ENCODE data around the gene FLYWCH1.

Gene FLYWCH1

DNA sequence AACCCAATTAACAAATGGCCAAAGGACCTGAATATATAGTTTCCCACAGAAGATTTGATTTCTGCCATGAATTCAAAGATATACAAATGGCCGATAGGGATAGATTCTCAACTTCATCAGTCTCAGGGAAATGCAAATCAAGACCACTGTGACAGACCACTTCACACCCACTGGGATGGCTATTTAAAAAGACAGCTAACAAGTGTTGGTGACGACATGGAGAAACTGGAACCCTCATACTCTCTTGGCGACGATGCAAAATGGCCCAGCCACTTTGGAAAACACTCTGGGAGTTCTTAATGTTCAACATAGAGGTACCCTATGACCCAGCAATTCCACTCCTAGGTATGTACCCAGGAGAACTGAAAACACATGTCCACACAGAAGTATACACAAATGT, 34.9 kb downstream of the FLYWCH1 start:
- no peak overlapping the region for H3K4me3 Mint-ChIP-seq
- no peak overlapping the region for H3K27ac Mint-ChIP-seq
- no peaks in the 10 kb centered on the region for H3K9me3 Mint-ChIP-seq
- H3K27me3 Mint-ChIP-seq (ENCODE audit: low read depth): no peaks in the 10 kb centered on the region
- peaks cover 2% of the 10 kb centered on the region for H3K4me1 Mint-ChIP-seq (ENCODE audit: low read depth)
- H3K36me3 Mint-ChIP-seq (ENCODE audit: low read depth): peaks cover 14% of the 10 kb centered on the region

DNA sequence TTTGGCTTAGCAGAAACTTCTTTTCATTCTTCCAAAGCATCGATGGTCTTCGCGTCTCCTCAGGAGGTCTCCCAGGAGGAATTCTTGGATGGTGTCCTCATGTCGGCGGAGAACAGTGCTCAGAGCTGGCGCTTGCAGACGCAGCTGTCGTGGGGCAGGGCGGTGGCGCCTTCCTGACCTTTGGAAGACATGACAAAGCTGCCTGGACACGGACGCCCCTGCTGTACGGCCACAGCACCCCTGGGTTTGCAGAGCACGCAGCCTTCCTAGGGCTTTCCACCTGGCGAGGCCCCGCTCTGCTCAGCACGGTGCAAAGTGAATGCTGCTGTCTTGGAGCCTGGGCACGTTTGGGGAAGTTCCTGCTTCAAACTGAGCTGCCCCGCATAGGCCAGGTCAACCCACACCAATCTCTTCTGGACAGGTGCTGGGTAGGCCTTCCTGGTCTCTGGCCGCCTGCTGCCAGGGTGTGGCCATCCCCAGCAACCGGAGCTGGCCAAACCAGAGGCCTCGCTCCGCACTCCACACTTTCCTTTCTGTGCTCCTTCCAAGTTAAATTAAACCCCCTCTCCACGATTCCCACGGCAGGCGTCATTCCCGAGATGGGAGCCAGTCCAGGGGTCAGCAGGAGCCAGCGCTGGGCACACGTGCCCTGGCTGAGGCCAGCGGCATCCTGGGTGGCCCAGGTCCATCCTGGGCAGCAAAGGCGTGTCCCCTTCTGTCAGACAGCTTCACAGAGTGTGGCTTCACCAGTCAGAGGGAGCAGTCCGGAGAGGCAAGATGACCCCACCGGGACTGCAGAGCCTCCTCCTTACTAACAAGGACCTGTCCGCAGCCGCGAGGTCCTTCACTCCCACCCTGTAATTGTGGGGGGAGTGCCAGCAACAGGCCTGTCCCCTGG, 37.3 kb downstream of the FLYWCH1 start:
- H3K9me3 Mint-ChIP-seq: no peaks in the 10 kb centered on the region
- H3K4me1 Mint-ChIP-seq (ENCODE audit: low read depth): peaks cover 2% of the 10 kb centered on the region
- no peaks in the 10 kb centered on the region for H3K27me3 Mint-ChIP-seq (ENCODE audit: low read depth)
- H3K4me3 Mint-ChIP-seq: no peak overlapping the region
- H3K27ac Mint-ChIP-seq: no peak overlapping the region
- H3K36me3 Mint-ChIP-seq (ENCODE audit: low read depth): peaks cover 7% of the 10 kb centered on the region

- peaks cover 7% of the 10 kb centered on the region for H3K36me3 Mint-ChIP-seq (ENCODE audit: low read depth)
- H3K9me3 Mint-ChIP-seq: no peaks in the 10 kb centered on the region
- peaks cover 2% of the 10 kb centered on the region for H3K4me1 Mint-ChIP-seq (ENCODE audit: low read depth)
- no peaks in the 10 kb centered on the region for H3K27me3 Mint-ChIP-seq (ENCODE audit: low read depth)
- H3K4me3 Mint-ChIP-seq: no peak overlapping the region
- no peak overlapping the region for H3K27ac Mint-ChIP-seq
Observed at GRCh38 chr16:2949705-2950352, 38.1 kb downstream of the FLYWCH1 start.

DNA sequence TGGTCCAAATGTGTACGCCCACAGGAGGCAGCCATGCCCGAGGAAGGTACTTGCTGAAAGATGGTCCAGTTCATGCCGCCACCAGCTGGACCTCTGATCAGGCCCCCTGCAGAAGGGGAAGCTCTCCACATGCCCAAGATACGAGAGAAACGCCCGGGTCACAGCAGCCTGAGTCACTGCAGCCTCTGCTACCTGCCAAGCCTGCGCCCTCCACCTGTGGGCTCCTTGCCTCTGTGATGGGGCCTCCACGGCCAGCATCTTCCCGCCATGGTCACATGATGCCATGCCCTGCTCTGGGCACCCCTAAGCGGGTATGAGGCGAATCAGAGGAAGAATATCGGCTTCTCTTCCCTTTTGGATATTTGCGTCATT, 38.6 kb downstream of the FLYWCH1 start:
- Mint-ChIP-seq H3K36me3 (ENCODE audit: low read depth) (peaks cover 7% of the 10 kb centered on the region), H3K4me3 (no peak overlapping the region), H3K4me1 (ENCODE audit: low read depth) (peaks cover 2% of the 10 kb centered on the region), H3K27ac (no peak overlapping the region), H3K9me3 (no peaks in the 10 kb centered on the region), H3K27me3 (ENCODE audit: low read depth) (no peaks in the 10 kb centered on the region)

- no peak overlapping the region for H3K4me3 Mint-ChIP-seq
- no peaks in the 10 kb centered on the region for H3K27me3 Mint-ChIP-seq (ENCODE audit: low read depth)
- no peaks in the 10 kb centered on the region for H3K9me3 Mint-ChIP-seq
- H3K27ac Mint-ChIP-seq: no peak overlapping the region
- peaks cover 2% of the 10 kb centered on the region for H3K4me1 Mint-ChIP-seq (ENCODE audit: low read depth)
- H3K36me3 Mint-ChIP-seq (ENCODE audit: low read depth): peaks cover 7% of the 10 kb centered on the region
Observed at GRCh38 chr16:2950773-2951172, 39.0 kb downstream of the FLYWCH1 start.

DNA sequence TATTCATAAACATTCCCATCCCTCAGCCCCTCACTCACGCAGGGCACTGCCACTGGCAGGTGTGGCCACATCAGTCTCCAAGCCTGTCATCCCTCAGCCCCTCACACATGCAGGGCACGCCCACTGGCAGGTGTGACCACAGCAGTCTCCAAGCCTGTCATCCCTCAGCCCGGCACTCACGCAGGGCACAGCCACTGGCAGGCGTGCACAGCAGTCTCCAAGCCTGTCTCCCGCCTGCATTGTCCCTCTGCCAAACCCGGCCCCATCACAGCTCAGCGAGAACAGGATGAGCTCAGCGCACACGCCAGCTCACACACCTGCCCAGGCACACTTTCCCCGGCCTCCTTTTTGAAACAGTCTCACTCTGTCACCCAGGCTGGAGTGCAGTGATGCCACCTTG, 40.9 kb downstream of the FLYWCH1 start:
- Mint-ChIP-seq H3K9me3 (no peaks in the 10 kb centered on the region), H3K27me3 (ENCODE audit: low read depth) (no peaks in the 10 kb centered on the region), H3K27ac (no peak overlapping the region), H3K4me3 (no peak overlapping the region), H3K36me3 (ENCODE audit: low read depth) (peaks cover 4% of the 10 kb centered on the region), H3K4me1 (ENCODE audit: low read depth) (peaks cover 2% of the 10 kb centered on the region)

- Mint-ChIP-seq H3K27ac (no peak overlapping the region), H3K4me3 (no peak overlapping the region), H3K9me3 (no peaks in the 10 kb centered on the region), H3K36me3 (ENCODE audit: low read depth) (peaks cover 2% of the 10 kb centered on the region), H3K4me1 (ENCODE audit: low read depth) (no peaks in the 10 kb centered on the region), H3K27me3 (ENCODE audit: low read depth) (no peaks in the 10 kb centered on the region)
Observed at GRCh38 chr16:2953706-2954627, 42.2 kb downstream of the FLYWCH1 start.

DNA sequence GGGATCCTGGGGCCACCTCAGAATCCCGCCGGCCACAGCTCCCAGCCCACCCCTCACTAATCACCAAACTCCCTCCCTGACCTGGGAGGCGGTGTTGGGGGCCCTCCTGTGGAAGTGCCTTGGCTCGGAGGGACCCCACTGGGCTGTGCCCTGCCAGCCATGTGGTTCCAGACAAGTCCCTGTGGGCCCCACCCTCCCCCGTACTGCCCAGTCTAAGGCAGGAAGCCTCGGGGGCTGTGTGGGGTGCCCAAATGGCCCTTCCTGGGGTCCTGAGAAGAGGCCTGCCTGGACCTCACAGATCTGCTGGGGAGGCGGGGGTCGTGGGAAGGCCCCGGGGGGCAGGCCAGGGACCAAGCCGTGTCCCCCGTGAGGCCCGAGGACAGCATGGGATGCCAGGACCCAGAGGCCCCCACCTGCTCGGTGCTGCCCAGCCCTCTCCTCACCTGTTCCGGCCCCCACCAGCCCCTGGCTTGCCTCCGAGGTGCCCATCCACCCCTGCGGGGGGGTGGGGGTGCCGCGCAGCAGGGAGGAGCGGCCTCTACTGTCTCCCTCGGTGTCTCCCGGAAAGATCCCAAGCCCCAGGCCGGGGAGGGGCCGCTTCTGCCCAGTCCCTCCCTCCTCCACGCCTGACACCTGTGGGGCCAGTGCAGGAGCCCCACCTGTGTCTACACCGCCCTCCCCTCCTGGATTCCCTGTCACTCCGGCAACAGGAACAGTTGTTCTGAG, 43.1 kb downstream of the FLYWCH1 start:
- H3K4me1 Mint-ChIP-seq (ENCODE audit: low read depth): no peaks in the 10 kb centered on the region
- H3K4me3 Mint-ChIP-seq: no peak overlapping the region
- no peak overlapping the region for H3K27ac Mint-ChIP-seq
- H3K36me3 Mint-ChIP-seq (ENCODE audit: low read depth): no peaks in the 10 kb centered on the region
- H3K9me3 Mint-ChIP-seq: no peaks in the 10 kb centered on the region
- H3K27me3 Mint-ChIP-seq (ENCODE audit: low read depth): peaks cover under 1% of the 10 kb centered on the region

- H3K27me3 Mint-ChIP-seq (ENCODE audit: low read depth): peaks cover 7% of the 10 kb centered on the region
- no peaks in the 10 kb centered on the region for H3K36me3 Mint-ChIP-seq (ENCODE audit: low read depth)
- no peak overlapping the region for H3K27ac Mint-ChIP-seq
- no peaks in the 10 kb centered on the region for H3K9me3 Mint-ChIP-seq
- no peak overlapping the region for H3K4me3 Mint-ChIP-seq
- no peaks in the 10 kb centered on the region for H3K4me1 Mint-ChIP-seq (ENCODE audit: low read depth)
Observed at GRCh38 chr16:2955438-2955778, 43.7 kb downstream of the FLYWCH1 start.

GRCh38 chr16:2955779-2956578, 44.2 kb downstream of the FLYWCH1 start:
- no peaks in the 10 kb centered on the region for H3K9me3 Mint-ChIP-seq
- H3K36me3 Mint-ChIP-seq (ENCODE audit: low read depth): no peaks in the 10 kb centered on the region
- no peak overlapping the region for H3K27ac Mint-ChIP-seq

GRCh38 chr16:2956579-2956956, 44.8 kb downstream of the FLYWCH1 start:
- H3K9me3 Mint-ChIP-seq: no peaks in the 10 kb centered on the region
- H3K4me3 Mint-ChIP-seq: no peak overlapping the region
- H3K4me1 Mint-ChIP-seq (ENCODE audit: low read depth): no peaks in the 10 kb centered on the region
- peaks cover 8% of the 10 kb centered on the region for H3K27me3 Mint-ChIP-seq (ENCODE audit: low read depth)
- H3K27ac Mint-ChIP-seq: no peak overlapping the region
- no peaks in the 10 kb centered on the region for H3K36me3 Mint-ChIP-seq (ENCODE audit: low read depth)

More at GRCh38 chr16:2955779-2956578, 44.2 kb downstream of the FLYWCH1 start:
- peaks cover 7% of the 10 kb centered on the region for H3K27me3 Mint-ChIP-seq (ENCODE audit: low read depth)
- H3K4me3 Mint-ChIP-seq: no peak overlapping the region
- H3K4me1 Mint-ChIP-seq (ENCODE audit: low read depth): no peaks in the 10 kb centered on the region

GRCh38 chr16:2959206-2959605, 47.5 kb downstream of the FLYWCH1 start:
- peaks cover 29% of the 10 kb centered on the region for H3K27me3 Mint-ChIP-seq (ENCODE audit: low read depth)
- no peak overlapping the region for H3K4me3 Mint-ChIP-seq
- H3K27ac Mint-ChIP-seq: no peak overlapping the region
- H3K36me3 Mint-ChIP-seq (ENCODE audit: low read depth): no peaks in the 10 kb centered on the region
- no peaks in the 10 kb centered on the region for H3K9me3 Mint-ChIP-seq
- H3K4me1 Mint-ChIP-seq (ENCODE audit: low read depth): peaks cover 2% of the 10 kb centered on the region

DNA sequence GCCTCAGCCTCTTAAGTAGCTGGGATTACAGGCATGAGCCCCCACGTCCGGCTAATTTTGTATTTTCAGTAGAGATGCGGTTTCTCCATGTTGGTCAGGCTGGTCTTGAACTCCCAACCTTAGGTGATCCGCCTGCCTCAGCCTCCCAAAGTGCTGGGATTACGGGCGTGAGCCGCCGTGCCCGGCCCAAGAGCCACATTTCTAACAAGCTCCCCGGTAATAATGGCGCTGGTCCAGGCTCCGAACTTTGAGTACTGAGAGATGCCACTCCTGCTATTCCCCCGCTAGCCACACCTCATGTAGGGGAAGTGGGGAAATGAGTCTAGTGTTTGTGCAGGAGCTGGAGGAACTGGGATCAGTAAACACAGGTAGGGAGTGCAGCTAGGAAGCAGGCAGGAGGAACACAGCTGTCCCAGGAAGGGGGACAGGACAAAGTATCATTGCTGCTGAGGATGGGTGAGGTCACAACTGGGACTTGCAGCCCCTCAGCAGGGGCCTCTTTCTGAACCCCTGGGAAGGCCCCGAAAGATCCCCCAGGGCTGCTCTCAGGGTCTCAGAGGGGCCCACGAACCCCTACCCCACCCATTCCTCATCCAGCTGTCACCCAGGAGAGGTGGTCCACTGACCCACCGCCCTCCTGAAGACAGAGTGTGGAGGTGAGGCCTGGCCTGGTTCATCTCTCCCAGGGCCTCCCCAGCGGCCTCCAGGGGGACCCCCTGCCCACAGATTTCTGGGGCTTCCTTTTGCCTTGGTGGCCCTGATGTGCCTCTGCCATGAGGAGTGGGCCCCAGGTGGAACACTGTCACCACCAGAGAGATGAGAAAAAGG, 48.7 kb downstream of the FLYWCH1 start:
- peaks cover 37% of the 10 kb centered on the region for H3K27me3 Mint-ChIP-seq (ENCODE audit: low read depth)
- H3K36me3 Mint-ChIP-seq (ENCODE audit: low read depth): no peaks in the 10 kb centered on the region
- no peaks in the 10 kb centered on the region for H3K9me3 Mint-ChIP-seq
- no peak overlapping the region for H3K4me3 Mint-ChIP-seq
- no peak overlapping the region for H3K27ac Mint-ChIP-seq
- H3K4me1 Mint-ChIP-seq (ENCODE audit: low read depth): peaks cover 4% of the 10 kb centered on the region

Measured in T-helper 1 cell treated with Interleukin-12 subunit alpha and Interleukin-12 subunit beta and Interleukin-4 antibody, amounts not matched to agents 30 μg/mL and 1 μg/mL, for 36 hours (primary cell).